HL-60 (cell line): ENCODE results near the gene CDKN2B-AS1.

Experiments
- DNase-seq, 2 experiments: peaks; one replicate each; pipeline ENCODE4 v3.0.0-alpha.2; 2010 to 2020; ENCODE audit warnings: low read depth in 1 of 2, low spot score in 1 of 2
- H3K27ac ChIP-seq: fragments of 250-450 bp; sonication (Bioruptor Pico); replicated peaks from 2 replicates; pipeline ENCODE4 v1.5.1; 2020; ENCODE audit warnings: mild to moderate bottlenecking, moderate library complexity
- H3K27me3 ChIP-seq: fragments of 250-450 bp; sonication (Bioruptor Pico); 2 replicates; pipeline ENCODE4 v1.5.1; 2021; ENCODE audit warnings: mild to moderate bottlenecking, moderate library complexity; ENCODE audit not compliant: insufficient read depth, poor library complexity, severe bottlenecking
- H3K4me3 ChIP-seq: replicated peaks from 2 replicates; pipeline ENCODE4 v1.5.1; 2011; ENCODE audit warnings: mild to moderate bottlenecking, control low read depth, low read length; ENCODE audit not compliant: insufficient read depth
- CTCF ChIP-seq: IDR thresholded peaks from one replicate; pipeline ENCODE4 v1.5.1; 2011; ENCODE audit warnings: low read length, control low read depth, inconsistent platforms; ENCODE audit not compliant: insufficient read depth
- GABPA ChIP-seq: IDR thresholded peaks from 2 replicates; pipeline ENCODE4 v1.6.1; 2012; ENCODE audit warnings: low read depth
- POLR2AphosphoS5 ChIP-seq: IDR thresholded peaks from 2 replicates; pipeline ENCODE4 v1.6.1; 2012; ENCODE audit warnings: low read depth
- REST ChIP-seq: IDR thresholded peaks from 2 replicates; pipeline ENCODE4 v1.6.1; 2012; ENCODE audit warnings: low read depth; ENCODE audit not compliant: insufficient replicate concordance
- SPI1 ChIP-seq: IDR thresholded peaks from 2 replicates; pipeline ENCODE4 v1.6.1; 2012; ENCODE audit warnings: low read depth, mild to moderate bottlenecking, borderline replicate concordance

CDKN2B-AS1 gene

GRCh38 chr9:22118810-22119521, 124.4 kb downstream of the CDKN2B-AS1 start:
- no peaks in the 10 kb centered on the region for H3K27me3 ChIP-seq
- no peak for TF ChIP-seq REST
- TF ChIP-seq SPI1 = no peak
- TF ChIP-seq CTCF = no peak
- no peak for TF ChIP-seq POLR2AphosphoS5
- TF ChIP-seq GABPA = no peak
- H3K4me3 ChIP-seq = no peak overlapping the region
- no peak for DNase-seq
- no peak overlapping the region for H3K27ac ChIP-seq

GRCh38 chr9:22119522-22120158, 125.0 kb downstream of the CDKN2B-AS1 start:
- TF ChIP-seq SPI1 = no peak
- Histone ChIP-seq H3K27ac (no peak overlapping the region), H3K4me3 (no peak overlapping the region), H3K27me3 (no peaks in the 10 kb centered on the region)
- peak in 1 of 2 experiments; percentile 7 for DNase-seq

GRCh38 chr9:22120159-22120549, 125.6 kb downstream of the CDKN2B-AS1 start:
- no peaks in the 10 kb centered on the region for H3K27me3 ChIP-seq
- no peak for DNase-seq
- H3K4me3 ChIP-seq = no peak overlapping the region
- TF ChIP-seq SPI1 = no peak
- TF ChIP-seq GABPA = no peak
- no peak overlapping the region for H3K27ac ChIP-seq

- Histone ChIP-seq H3K4me3 (no peak overlapping the region), H3K27ac (no peak overlapping the region), H3K27me3 (no peaks in the 10 kb centered on the region)
- TF ChIP-seq GABPA = no peak
- no peak for TF ChIP-seq SPI1
- no peak for DNase-seq
These were observed 126.0 kb downstream of the CDKN2B-AS1 start for GRCh38 chr9:22120595-22120994.

- no peak for DNase-seq
- TF ChIP-seq CTCF (no peak), REST (no peak), POLR2AphosphoS5 (no peak)
- Histone ChIP-seq H3K27me3 (no peaks in the 10 kb centered on the region), H3K4me3 (no peak overlapping the region), H3K27ac (no peak overlapping the region)
These were observed 129.8 kb downstream of the CDKN2B-AS1 start for GRCh38 chr9:22124263-22125011.
